NT2/D1 (cell line): ENCODE results near the gene PIK3R1.

Source experiments
- YY1 ChIP-seq: IDR thresholded peaks from 2 replicates; pipeline ENCODE4 v1.6.1; 2011; ENCODE audit not compliant: insufficient read length, insufficient read depth
- ZNF274 ChIP-seq: IDR thresholded peaks from 2 replicates; pipeline ENCODE4 v1.6.1; 2011; ENCODE audit warnings: mild to moderate bottlenecking, low read depth, low read length

DNA sequence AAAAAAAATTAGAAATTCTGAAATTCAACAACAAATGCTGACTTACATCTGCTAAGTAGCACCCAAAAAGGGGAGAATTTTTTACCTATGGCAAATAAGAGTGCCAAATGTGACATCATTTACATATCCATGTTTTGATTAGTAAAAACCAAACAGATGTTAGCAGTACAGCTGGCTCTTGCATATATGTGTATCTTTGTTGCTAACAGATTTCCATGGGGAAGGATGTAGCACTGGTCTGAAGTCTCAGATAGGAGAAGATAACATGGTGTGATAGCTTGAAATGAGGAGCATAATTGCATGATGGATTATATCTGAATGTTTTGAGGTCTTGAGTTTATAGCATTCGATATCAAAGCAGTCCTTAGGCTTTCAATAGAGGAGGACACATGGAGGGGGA lies 17.5 kb downstream of the PIK3R1 start:
- no peak for TF ChIP-seq YY1
- TF ChIP-seq ZNF274: no peak
